Panc1 (cell line): ENCODE measurements around the gene RIPOR3.

Experiments used
- POLR2AphosphoS5 ChIP-seq: IDR thresholded peaks from 2 replicates; pipeline ENCODE4 v1.6.1; 2012; ENCODE audit warnings: mild to moderate bottlenecking, low read depth, low read length, moderate library complexity
- SIN3A ChIP-seq: IDR thresholded peaks from 2 replicates; pipeline ENCODE4 v1.6.1; 2012; ENCODE audit warnings: low read depth, mild to moderate bottlenecking, low read length, moderate library complexity, borderline replicate concordance; ENCODE audit not compliant: insufficient read depth
- TF ChIP-seq, protein P1 (sequence below): fragments of 450-650 bp; IDR thresholded peaks from 2 replicates; pipeline ENCODE4 v1.5.1; 2017; ENCODE audit warnings: mild to moderate bottlenecking
- TF ChIP-seq, protein P2 (sequence below), 2 experiments: IDR thresholded peaks; 2 replicates each; pipeline ENCODE4 v1.6.1; 2011 to 2012; ENCODE audit warnings: low read depth in 2 of 2, control low read depth in 1 of 2, low read length in 1 of 2, mild to moderate bottlenecking in 1 of 2, moderate library complexity in 1 of 2; ENCODE audit not compliant: insufficient read depth in 1 of 2

DNA sequence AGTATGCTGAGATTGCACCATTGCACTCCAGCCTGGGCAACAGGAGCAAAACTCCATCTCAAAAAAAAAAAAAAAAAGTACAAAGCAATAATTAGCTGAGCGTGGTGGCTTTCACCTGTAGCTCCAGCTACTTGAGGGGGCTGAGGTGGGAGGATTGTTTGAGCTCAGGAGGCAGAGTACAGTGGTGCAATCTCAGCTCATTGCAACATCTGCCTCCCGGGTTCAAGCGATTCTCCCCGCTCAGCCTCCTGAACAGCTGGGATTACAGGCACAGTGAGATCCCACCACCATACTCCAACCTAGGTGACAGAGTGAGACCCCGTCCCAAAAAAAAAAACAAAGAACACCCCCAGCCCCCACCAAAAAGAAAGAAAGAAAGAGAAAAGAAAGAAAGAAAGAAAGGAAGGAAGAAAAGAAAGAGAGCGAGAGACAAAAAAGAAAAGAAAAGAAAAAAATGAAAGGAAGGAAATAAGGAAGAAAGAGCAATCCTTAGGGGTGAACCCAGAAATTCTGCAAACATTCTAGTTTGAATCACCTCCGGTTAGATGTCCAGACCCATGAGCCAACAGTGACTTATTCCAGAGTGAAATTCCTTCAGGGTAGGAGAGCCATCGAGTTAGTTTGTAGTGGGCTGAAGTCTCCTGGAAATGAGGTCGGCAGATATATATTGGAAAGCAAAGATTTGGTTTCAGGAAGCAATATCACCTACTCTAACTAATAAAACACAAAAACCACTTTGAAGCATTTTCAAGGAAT is 3.2 kb upstream of the RIPOR3 start:
- TF ChIP-seq, protein P1, sequence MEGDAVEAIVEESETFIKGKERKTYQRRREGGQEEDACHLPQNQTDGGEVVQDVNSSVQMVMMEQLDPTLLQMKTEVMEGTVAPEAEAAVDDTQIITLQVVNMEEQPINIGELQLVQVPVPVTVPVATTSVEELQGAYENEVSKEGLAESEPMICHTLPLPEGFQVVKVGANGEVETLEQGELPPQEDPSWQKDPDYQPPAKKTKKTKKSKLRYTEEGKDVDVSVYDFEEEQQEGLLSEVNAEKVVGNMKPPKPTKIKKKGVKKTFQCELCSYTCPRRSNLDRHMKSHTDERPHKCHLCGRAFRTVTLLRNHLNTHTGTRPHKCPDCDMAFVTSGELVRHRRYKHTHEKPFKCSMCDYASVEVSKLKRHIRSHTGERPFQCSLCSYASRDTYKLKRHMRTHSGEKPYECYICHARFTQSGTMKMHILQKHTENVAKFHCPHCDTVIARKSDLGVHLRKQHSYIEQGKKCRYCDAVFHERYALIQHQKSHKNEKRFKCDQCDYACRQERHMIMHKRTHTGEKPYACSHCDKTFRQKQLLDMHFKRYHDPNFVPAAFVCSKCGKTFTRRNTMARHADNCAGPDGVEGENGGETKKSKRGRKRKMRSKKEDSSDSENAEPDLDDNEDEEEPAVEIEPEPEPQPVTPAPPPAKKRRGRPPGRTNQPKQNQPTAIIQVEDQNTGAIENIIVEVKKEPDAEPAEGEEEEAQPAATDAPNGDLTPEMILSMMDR: no peak
- no peak for TF ChIP-seq POLR2AphosphoS5
- TF ChIP-seq SIN3A: no peak
- TF ChIP-seq, protein P2, sequence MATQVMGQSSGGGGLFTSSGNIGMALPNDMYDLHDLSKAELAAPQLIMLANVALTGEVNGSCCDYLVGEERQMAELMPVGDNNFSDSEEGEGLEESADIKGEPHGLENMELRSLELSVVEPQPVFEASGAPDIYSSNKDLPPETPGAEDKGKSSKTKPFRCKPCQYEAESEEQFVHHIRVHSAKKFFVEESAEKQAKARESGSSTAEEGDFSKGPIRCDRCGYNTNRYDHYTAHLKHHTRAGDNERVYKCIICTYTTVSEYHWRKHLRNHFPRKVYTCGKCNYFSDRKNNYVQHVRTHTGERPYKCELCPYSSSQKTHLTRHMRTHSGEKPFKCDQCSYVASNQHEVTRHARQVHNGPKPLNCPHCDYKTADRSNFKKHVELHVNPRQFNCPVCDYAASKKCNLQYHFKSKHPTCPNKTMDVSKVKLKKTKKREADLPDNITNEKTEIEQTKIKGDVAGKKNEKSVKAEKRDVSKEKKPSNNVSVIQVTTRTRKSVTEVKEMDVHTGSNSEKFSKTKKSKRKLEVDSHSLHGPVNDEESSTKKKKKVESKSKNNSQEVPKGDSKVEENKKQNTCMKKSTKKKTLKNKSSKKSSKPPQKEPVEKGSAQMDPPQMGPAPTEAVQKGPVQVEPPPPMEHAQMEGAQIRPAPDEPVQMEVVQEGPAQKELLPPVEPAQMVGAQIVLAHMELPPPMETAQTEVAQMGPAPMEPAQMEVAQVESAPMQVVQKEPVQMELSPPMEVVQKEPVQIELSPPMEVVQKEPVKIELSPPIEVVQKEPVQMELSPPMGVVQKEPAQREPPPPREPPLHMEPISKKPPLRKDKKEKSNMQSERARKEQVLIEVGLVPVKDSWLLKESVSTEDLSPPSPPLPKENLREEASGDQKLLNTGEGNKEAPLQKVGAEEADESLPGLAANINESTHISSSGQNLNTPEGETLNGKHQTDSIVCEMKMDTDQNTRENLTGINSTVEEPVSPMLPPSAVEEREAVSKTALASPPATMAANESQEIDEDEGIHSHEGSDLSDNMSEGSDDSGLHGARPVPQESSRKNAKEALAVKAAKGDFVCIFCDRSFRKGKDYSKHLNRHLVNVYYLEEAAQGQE (IDR thresholded peaks at IDR 0.05; ENCODE audit: insufficient read depth in 1 of 2, low read depth in 2 of 2, low read length in 1 of 2): no peak
